Loucy (cell line): ENCODE measurements around the gene SLC35E3.

Experiments used
- EZH2phosphoT487 ChIP-seq: fragments of 200-600 bp; IDR thresholded peaks from 2 replicates; pipeline ENCODE4 v1.6.1; 2018; ENCODE audit warnings: antibody characterized with exemption, mild to moderate bottlenecking, moderate library complexity, borderline replicate concordance
- TF ChIP-seq, protein P1 (sequence below): fragments of 200-600 bp; sonication (generic); conservative IDR thresholded peaks from 2 replicates; pipeline ENCODE4 v1.5.1; 2014; ENCODE audit warnings: mild to moderate bottlenecking, antibody characterized with exemption, low read length

- TF ChIP-seq, protein P1, sequence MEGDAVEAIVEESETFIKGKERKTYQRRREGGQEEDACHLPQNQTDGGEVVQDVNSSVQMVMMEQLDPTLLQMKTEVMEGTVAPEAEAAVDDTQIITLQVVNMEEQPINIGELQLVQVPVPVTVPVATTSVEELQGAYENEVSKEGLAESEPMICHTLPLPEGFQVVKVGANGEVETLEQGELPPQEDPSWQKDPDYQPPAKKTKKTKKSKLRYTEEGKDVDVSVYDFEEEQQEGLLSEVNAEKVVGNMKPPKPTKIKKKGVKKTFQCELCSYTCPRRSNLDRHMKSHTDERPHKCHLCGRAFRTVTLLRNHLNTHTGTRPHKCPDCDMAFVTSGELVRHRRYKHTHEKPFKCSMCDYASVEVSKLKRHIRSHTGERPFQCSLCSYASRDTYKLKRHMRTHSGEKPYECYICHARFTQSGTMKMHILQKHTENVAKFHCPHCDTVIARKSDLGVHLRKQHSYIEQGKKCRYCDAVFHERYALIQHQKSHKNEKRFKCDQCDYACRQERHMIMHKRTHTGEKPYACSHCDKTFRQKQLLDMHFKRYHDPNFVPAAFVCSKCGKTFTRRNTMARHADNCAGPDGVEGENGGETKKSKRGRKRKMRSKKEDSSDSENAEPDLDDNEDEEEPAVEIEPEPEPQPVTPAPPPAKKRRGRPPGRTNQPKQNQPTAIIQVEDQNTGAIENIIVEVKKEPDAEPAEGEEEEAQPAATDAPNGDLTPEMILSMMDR: no peak
- TF ChIP-seq EZH2phosphoT487: no peak
Observed at GRCh38 chr12:68784015-68784414, 38.0 kb downstream of the SLC35E3 start.
